Kidney (tissue), 14 donors: ENCODE results near the gene CCSER1. TPM values are rescaled to one million over a fixed set of nuclear protein-coding genes. Genes with fewer than 3 reads are reported as not detected.

Experiments used
- DNase-seq, 5 donors: peaks; one replicate each; pipeline ENCODE4 v3.0.0-alpha.2; 2013 to 2020
- FAIRE-seq: peaks from 2 replicates; lab custom pipeline; 2012; peaks lifted over from hg19 to GRCh38; lab: Jason Lieb, UNC
- H3K27ac ChIP-seq, 2 donors: one replicate each; pipeline ENCODE4 v1.7.0; 2013; ENCODE audit warnings: low read depth in 2 of 2, low read length in 2 of 2, inconsistent platforms in 1 of 2
- H3K27me3 ChIP-seq: one replicate; pipeline ENCODE4 v1.7.1; 2013; ENCODE audit warnings: low read length, inconsistent platforms; ENCODE audit not compliant: control insufficient read depth, insufficient read depth
- H3K36me3 ChIP-seq, 3 donors: one replicate each; pipeline versions ENCODE4 v1.7.0 to v1.7.1; 2013; ENCODE audit warnings: low read length in 3 of 3, control low read depth in 1 of 3, inconsistent platforms in 1 of 3; ENCODE audit not compliant: insufficient read depth in 3 of 3, control insufficient read depth in 2 of 3
- H3K4me1 ChIP-seq, 3 donors: one replicate each; pipeline versions ENCODE4 v1.7.0 to v1.7.1; 2013; ENCODE audit warnings: low read length in 3 of 3, inconsistent platforms in 1 of 3, low read depth in 1 of 3; ENCODE audit not compliant: control insufficient read depth in 2 of 3, insufficient read depth in 2 of 3
- H3K4me3 ChIP-seq, 3 donors: one replicate each; pipeline versions ENCODE4 v1.7.0 to v1.8.1; 2013; ENCODE audit warnings: low read length in 3 of 3, control low read depth in 1 of 3, inconsistent platforms in 1 of 3
- H3K9ac ChIP-seq, 3 donors: one replicate each; pipeline versions ENCODE4 v1.7.0 to v1.7.1; 2013; ENCODE audit warnings: low read length in 3 of 3, control low read depth in 1 of 3, inconsistent platforms in 1 of 3
- H3K9me3 ChIP-seq, 3 donors: one replicate each; pipeline versions ENCODE4 v1.7.0 to v1.7.1; 2013; ENCODE audit warnings: low read length in 3 of 3, control low read depth in 1 of 3, inconsistent platforms in 1 of 3; ENCODE audit not compliant: control insufficient read depth in 2 of 3, insufficient read depth in 1 of 3
- CTCF ChIP-seq: IDR thresholded peaks from 3 replicates; pipeline ENCODE4 v1.5.1; 2012; ENCODE audit warnings: mild to moderate bottlenecking, moderate library complexity, borderline replicate concordance; ENCODE audit not compliant: insufficient read depth; ENCODE audit errors: extremely low read depth
- intact Hi-C: fragments of 100-400 bp; cut with DNase I; formaldehyde crosslinking; loops from one replicate; pipeline ENCODE4 v1.11.1; 2022
- polyA plus RNA-seq: library from polyadenylated mRNA; stranded (reverse); fragments of 350-450 nt; fragmentation: Illumina TruSeq; extraction: RNeasy Lipid Tissue Mini Kit (QIAGEN cat#74804); gene quantifications from one replicate; pipeline ENCODE4 v1.2.3, GENCODE V29; 2014; ENCODE audit warnings: low read depth, low replicate concordance; ENCODE audit not compliant: insufficient read depth
- total RNA-seq: library from RNA; stranded (reverse); fragmentation: NEBNext Ultra II Directional; extraction: Animal tissue kit (Norgen Biotek cat#: 25700); gene quantifications from one replicate; pipeline ENCODE4 v1.2.1, GENCODE V29; 2021
- donor health status: control.
- donor health status: control.
- donor health status: control.
- donor health status: control.
- donor health status: control.
- donor health status: DM: yes; HTN: yes; CAD: no.
- donor health status: Normal renal cell carcinoma (clear cell type).

CCSER1 gene
- total and polyA plus RNA-seq, 2 donors from 2014 or later: 4.2 to 26.8 TPM

GRCh38 chr4:90926957-90927356, 799.8 kb downstream of the CCSER1 start:
- FAIRE-seq (no peak), DNase-seq (no peak)
- H3K36me3 ChIP-seq: no peaks in the 10 kb centered on the region
- no peaks in the 10 kb centered on the region for H3K27me3 ChIP-seq
- no peak for TF ChIP-seq CTCF
- no peak overlapping the region for H3K4me3 ChIP-seq
- H3K4me1 ChIP-seq: no peaks in the 10 kb centered on the region
- no peaks in the 10 kb centered on the region for H3K9me3 ChIP-seq
- no peak overlapping the region for H3K9ac ChIP-seq
- no peak overlapping the region for H3K27ac ChIP-seq
- intact Hi-C loops: no loop called here

- Histone ChIP-seq H3K27me3 (no peaks in the 10 kb centered on the region), H3K9me3 (no peaks in the 10 kb centered on the region), H3K36me3 (no peaks in the 10 kb centered on the region), H3K4me3 (no peak overlapping the region), H3K27ac (no peak overlapping the region), H3K4me1 (no peaks in the 10 kb centered on the region), H3K9ac (no peak overlapping the region)
- FAIRE-seq (no peak), DNase-seq (no peak)
- no peak for TF ChIP-seq CTCF
- intact Hi-C loops: no loop called here
Observed at GRCh38 chr4:90943311-90943710, 816.1 kb downstream of the CCSER1 start.

DNA sequence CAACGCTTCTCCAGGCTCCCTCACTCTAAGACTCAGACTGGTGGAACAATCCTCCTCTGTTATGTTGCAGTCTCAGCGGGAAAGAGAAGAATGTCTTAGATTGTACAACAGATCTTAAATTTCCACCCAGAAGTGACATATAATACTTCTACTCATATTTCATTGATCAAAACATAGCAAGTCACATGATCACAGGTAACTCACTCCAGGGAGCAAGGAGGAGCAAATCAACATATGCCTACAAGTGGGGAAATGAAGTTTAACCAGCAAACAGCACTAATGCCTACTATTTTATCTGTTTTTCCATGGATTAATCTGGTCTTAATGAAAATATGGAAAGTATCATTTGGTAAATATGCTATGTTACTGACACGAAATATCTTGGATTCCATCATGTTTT, 819.8 kb downstream of the CCSER1 start:
- DNase-seq: peak in 1 of 5 donors; percentile 1
- Histone ChIP-seq H3K27me3 (no peaks in the 10 kb centered on the region), H3K9me3 (no peaks in the 10 kb centered on the region), H3K4me3 (no peak overlapping the region), H3K36me3 (no peaks in the 10 kb centered on the region), H3K27ac (no peak overlapping the region), H3K9ac (no peak overlapping the region), H3K4me1 (no peaks in the 10 kb centered on the region)
- intact Hi-C loops: no loop called here
- TF ChIP-seq CTCF: no peak
- no peak for FAIRE-seq

- Histone ChIP-seq H3K27me3 (no peaks in the 10 kb centered on the region), H3K36me3 (no peaks in the 10 kb centered on the region), H3K27ac (no peak overlapping the region), H3K9me3 (no peaks in the 10 kb centered on the region), H3K4me3 (no peak overlapping the region), H3K4me1 (no peaks in the 10 kb centered on the region), H3K9ac (no peak overlapping the region)
- FAIRE-seq (no peak), DNase-seq (peak in 2 of 5 donors; percentile 11 to 12)
- no peak for TF ChIP-seq CTCF
- intact Hi-C loops: no loop called here
Observed at GRCh38 chr4:90950385-90950841, 823.2 kb downstream of the CCSER1 start.
